GM12872 (cell line): ENCODE results near the gene SLC38A10.

ENCODE experiments used
- CTCF ChIP-seq: IDR thresholded peaks from 3 replicates; pipeline ENCODE4 v1.5.1; 2011; ENCODE audit warnings: low read depth, mild to moderate bottlenecking, low read length, moderate library complexity; ENCODE audit not compliant: insufficient read depth

Gene SLC38A10

GRCh38 chr17:81258292-81258691 lies 36.8 kb downstream of the SLC38A10 start:
- no peak for TF ChIP-seq CTCF

- TF ChIP-seq CTCF: no peak
These were observed 37.6 kb downstream of the SLC38A10 start for GRCh38 chr17:81257533-81257932.

GRCh38 chr17:81256616-81257015 lies 38.5 kb downstream of the SLC38A10 start:
- no peak for TF ChIP-seq CTCF

- no peak for TF ChIP-seq CTCF
These were observed 40.0 kb downstream of the SLC38A10 start for GRCh38 chr17:81254955-81255717.

- TF ChIP-seq CTCF: peak; percentile 83
These were observed 41.6 kb downstream of the SLC38A10 start for GRCh38 chr17:81253358-81254131.

- TF ChIP-seq CTCF: no peak
These were observed 42.1 kb downstream of the SLC38A10 start for GRCh38 chr17:81252987-81253329.

GRCh38 chr17:81252326-81252986 lies 42.7 kb downstream of the SLC38A10 start:
- TF ChIP-seq CTCF: no peak
